WERI-Rb-1 (cell line): Measurements from ENCODE around the gene CCDC85C.

Source experiments
- DNase-seq: peaks from one replicate; pipeline ENCODE4 v3.0.0-alpha.2; 2020
- H3K27ac ChIP-seq: fragments of 250-450 bp; sonication (Bioruptor Pico); 2 replicates; pipeline ENCODE4 v1.5.1; 2020; ENCODE audit warnings: mild to moderate bottlenecking, moderate library complexity
- H3K27me3 ChIP-seq: fragments of 250-450 bp; sonication (Bioruptor Pico); 2 replicates; pipeline ENCODE4 v1.5.1; 2021; ENCODE audit warnings: mild to moderate bottlenecking, low read depth, moderate library complexity; ENCODE audit not compliant: insufficient read depth, severe bottlenecking
- H3K36me3 ChIP-seq: fragments of 250-450 bp; sonication (Bioruptor Pico); 2 replicates; pipeline ENCODE4 v1.5.1; 2020; ENCODE audit warnings: mild to moderate bottlenecking, moderate library complexity
- H3K4me3 ChIP-seq: 2 replicates; pipeline ENCODE4 v1.5.1; 2011; ENCODE audit warnings: low read depth, mild to moderate bottlenecking, control low read depth, low read length
- H3K9me3 ChIP-seq: fragments of 250-450 bp; sonication (Bioruptor Pico); 2 replicates; pipeline ENCODE4 v1.5.1; 2021; ENCODE audit warnings: mild to moderate bottlenecking, moderate library complexity; ENCODE audit not compliant: severe bottlenecking
- TF ChIP-seq, protein P1 (sequence below): IDR thresholded peaks from 2 replicates; pipeline ENCODE4 v1.5.1; 2011; ENCODE audit warnings: low read depth, mild to moderate bottlenecking, control low read depth, inconsistent platforms, low read length

The CCDC85C gene

DNA sequence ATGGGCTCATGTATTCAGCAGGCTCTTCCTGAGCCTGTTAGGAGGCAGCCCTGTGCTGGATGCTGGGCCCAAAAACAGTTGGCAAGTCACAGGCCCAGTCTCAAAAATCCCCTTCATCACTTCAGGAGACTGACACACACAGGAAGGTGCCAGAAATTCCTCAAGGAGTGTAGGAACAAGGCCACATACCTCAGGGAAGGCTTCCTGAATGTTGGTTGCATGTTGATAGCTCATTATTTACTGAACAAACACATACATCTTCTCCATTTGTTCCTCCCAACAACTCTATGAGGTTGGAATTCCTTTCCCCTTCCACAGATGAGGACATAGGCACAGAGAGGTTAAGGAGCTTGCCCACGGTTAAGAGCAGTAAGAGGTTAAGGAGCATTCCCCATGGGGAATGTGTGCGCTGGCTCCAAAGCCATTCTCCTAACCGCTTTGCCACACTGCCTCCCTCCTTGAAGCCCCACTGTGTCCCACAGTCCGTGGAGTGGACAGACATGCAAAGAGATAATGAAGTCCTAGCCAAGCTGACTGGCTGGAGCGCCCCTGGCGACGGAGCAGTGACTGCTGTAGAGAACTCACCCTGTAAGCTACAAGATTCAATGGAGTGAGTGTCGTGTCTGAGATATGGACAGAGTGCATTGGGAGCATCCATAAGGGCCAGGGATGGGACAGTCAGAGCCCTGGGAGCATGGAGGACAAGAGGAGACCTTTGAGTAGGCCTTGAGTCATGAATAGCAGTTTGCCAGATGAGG lies 44.2 kb upstream of the CCDC85C start:
- no peak for DNase-seq
- Histone ChIP-seq H3K27me3 (no peaks in the 10 kb centered on the region), H3K36me3 (no peaks in the 10 kb centered on the region), H3K27ac (no peak overlapping the region), H3K4me3 (no peak overlapping the region), H3K9me3 (no peaks in the 10 kb centered on the region)
- TF ChIP-seq, protein P1, sequence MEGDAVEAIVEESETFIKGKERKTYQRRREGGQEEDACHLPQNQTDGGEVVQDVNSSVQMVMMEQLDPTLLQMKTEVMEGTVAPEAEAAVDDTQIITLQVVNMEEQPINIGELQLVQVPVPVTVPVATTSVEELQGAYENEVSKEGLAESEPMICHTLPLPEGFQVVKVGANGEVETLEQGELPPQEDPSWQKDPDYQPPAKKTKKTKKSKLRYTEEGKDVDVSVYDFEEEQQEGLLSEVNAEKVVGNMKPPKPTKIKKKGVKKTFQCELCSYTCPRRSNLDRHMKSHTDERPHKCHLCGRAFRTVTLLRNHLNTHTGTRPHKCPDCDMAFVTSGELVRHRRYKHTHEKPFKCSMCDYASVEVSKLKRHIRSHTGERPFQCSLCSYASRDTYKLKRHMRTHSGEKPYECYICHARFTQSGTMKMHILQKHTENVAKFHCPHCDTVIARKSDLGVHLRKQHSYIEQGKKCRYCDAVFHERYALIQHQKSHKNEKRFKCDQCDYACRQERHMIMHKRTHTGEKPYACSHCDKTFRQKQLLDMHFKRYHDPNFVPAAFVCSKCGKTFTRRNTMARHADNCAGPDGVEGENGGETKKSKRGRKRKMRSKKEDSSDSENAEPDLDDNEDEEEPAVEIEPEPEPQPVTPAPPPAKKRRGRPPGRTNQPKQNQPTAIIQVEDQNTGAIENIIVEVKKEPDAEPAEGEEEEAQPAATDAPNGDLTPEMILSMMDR: no peak

DNA sequence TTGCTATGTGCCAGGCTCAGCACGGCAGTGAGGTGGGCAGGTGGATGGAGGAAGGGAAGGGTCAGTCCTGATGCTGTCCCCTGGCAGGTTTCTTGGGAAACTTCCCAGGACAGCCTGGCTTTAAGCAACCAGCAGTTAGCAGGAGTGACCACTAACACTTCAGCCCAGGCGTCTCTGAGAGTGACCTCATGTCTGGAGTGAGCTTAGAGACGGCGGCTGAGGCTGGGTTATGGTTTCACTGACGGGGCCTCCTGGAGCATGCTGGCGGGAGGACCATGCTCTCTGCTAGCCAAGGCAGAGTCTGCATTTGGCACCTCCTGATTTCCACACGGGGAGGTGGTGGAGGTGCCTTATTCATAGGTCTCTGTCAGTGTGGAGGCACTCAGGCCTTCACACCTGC lies 43.4 kb upstream of the CCDC85C start:
- Histone ChIP-seq H3K4me3 (no peak overlapping the region), H3K27me3 (no peaks in the 10 kb centered on the region), H3K9me3 (no peaks in the 10 kb centered on the region), H3K36me3 (no peaks in the 10 kb centered on the region), H3K27ac (no peak overlapping the region)
- peak; percentile 48 for DNase-seq
- TF ChIP-seq, protein P1: no peak

DNA sequence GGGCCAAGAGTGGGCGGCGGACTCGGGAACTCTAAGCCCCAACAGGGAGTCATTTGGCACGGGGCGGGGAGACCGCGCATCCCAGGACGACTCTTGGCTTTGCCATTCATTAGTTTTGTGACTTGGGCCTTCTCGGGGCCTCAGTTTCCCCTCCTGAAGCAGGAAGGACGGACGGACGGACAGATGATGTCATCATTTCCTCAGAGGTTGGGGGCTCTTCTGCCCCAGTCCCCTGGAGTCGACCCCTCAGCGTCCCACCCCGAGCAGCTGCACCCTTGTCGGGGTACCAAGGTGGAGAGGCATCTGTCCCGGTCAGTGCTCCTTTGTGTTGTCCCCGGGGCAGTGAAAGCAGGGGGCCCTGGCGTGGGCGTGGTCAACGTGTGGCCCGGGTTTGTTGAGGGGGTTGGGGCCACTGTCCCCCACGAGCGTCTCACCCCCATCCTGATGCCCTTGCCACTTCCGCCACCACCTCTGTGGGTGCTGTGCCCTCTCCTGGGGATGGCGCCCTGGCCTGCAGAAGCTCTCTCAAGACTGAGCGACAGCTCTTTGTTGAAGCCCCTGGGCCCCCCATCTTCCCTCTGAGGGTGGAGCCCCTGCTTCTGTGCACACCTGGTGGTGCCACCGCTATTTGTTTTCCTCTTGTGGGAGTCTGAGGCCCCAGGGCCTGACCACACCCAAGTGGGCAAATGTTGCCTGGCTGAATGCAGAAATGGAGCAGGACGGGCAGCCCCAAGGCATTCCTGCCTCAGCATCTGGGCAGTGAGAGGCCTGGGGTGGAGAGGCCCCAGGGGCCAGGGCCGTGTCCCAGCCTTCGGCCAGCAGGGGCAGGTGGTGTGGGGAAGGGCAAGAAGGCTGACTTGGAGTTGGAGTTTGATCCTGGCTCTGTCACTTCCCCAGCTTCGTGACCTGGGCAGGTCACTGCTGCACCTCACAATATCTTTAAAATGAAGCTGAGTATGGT lies 41.8 kb upstream of the CCDC85C start:
- no peaks in the 10 kb centered on the region for H3K36me3 ChIP-seq
- TF ChIP-seq, protein P1: no peak
- H3K27ac ChIP-seq: no peak overlapping the region
- H3K4me3 ChIP-seq: no peak overlapping the region
- H3K27me3 ChIP-seq: no peaks in the 10 kb centered on the region
- DNase-seq: no peak
- no peaks in the 10 kb centered on the region for H3K9me3 ChIP-seq

DNA sequence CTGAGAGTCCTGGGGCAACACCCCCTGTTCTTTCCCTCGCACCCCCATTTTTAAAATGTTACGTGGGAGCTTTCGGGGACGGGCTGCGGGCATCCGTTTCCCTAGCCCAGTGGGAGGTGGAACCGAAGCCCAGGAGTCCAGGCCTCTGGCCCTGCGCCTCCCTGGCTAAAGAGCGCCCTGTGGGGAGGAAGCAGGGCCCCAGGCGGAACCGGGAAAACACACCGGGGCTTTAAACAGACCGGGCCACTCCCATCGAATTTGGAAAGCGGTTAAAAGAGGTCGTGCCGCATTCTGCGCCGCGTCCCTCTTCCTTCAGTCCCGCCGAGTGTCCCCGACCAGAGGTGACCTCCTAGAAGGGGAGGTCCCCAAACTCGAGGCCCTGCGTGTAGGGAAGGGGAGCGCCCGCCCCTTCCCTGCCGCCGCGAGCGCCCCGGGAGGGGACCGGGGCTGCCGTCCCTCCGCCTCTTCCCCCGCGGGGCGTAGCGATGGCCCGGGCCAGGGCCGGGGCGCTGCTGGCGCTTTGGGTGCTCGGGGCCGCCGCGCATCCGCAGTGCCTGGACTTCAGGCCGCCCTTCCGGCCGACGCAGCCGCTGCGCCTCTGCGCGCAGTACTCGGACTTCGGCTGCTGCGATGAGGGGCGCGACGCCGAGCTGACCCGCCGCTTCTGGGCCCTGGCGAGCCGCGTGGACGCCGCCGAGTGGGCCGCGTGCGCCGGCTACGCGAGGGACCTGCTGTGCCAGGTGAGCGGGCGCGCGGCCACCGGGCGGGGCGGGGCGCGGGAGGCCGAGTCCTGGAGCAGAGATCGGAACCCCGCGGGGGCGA lies 40.9 kb upstream of the CCDC85C start, which contains the start of gene HHIPL1:
Gene HHIPL1, plus strand, starts transcription at position 407 of the 822 bp plus-strand sequence. Its CDS starts 79 bp downstream, at position 486.
- Histone ChIP-seq H3K27me3 (no peaks in the 10 kb centered on the region), H3K27ac (no peak within 1 kb of the TSS), H3K4me3 (no peak within 1 kb of the TSS), H3K9me3 (no peaks in the 10 kb centered on the region), H3K36me3 (no peaks in the 10 kb centered on the region)
- TF ChIP-seq, protein P1: no peak
- DNase-seq: no peak

DNA sequence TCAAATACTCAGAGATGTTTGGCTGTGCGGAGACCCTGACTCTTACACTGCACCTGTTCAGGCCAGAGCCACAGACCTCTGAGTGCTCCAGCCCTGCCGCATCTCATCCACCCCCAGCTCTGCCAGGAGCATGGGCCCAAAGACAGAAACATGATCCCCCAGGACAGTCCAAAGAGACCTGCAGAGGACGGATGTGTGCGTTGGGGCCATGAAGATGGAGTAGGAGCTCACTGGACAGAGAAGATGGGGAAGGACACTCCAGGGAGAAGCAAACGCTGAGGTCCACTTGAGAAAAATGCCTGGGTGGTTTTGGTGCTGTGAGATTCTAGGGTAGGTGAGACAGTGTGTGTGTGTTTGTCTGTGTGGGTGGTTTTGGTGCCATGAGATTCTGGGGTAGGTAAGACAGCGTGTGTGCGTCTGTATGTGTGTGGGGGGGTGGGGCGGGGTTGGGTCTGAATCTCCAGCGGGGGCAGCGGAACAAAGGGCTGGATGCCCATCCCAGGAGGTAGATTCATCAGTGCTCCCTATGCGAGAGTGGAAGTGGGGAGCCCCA lies 40.1 kb upstream of the CCDC85C start:
- H3K27ac ChIP-seq: no peak overlapping the region
- H3K36me3 ChIP-seq: no peaks in the 10 kb centered on the region
- TF ChIP-seq, protein P1: no peak
- H3K9me3 ChIP-seq: no peaks in the 10 kb centered on the region
- H3K4me3 ChIP-seq: no peak overlapping the region
- no peaks in the 10 kb centered on the region for H3K27me3 ChIP-seq
- no peak for DNase-seq
